HepG2 (cell line): Measurements from ENCODE around the gene MT1A.

ENCODE experiments used
- GABPA ChIP-seq, 2 experiments: IDR thresholded peaks; 2 replicates each; pipeline ENCODE4 v1.6.1; 2011 to 2016; ENCODE audit warnings: low read depth in 2 of 2, low read length in 1 of 2, missing biosample characterization in 1 of 2, missing genetic modification characterization in 1 of 2
- NFRKB ChIP-seq: fragments of 450-650 bp; IDR thresholded peaks from 2 replicates; pipeline ENCODE4 v1.6.1; 2017
- ZBTB25 ChIP-seq: IDR thresholded peaks from 2 replicates; pipeline ENCODE4 v1.6.1; 2018; ENCODE audit warnings: missing genetic modification reagents
- ZMYM2 ChIP-seq: sonication (generic); formaldehyde crosslinking; IDR thresholded peaks from 2 replicates; pipeline ENCODE4 v1.8.0; 2022; ENCODE audit warnings: mild to moderate bottlenecking, missing genetic modification reagents

GRCh38 chr16:56618138-56618537, 20.3 kb upstream of the MT1A start:
- no peak for TF ChIP-seq GABPA (IDR thresholded peaks at IDR 0.05; ENCODE audit: low read depth, low read length)
- no peak for TF ChIP-seq GABPA (CRISPR knock-in tag; IDR thresholded peaks at IDR 0.05; ENCODE audit: low read depth)
- TF ChIP-seq ZMYM2 = no peak
- no peak for TF ChIP-seq ZBTB25 (CRISPR knock-in tag)
- no peak for TF ChIP-seq NFRKB
